IPS-15b (cell line): ENCODE data around the gene RASL11A.

Experiments
- H3K27me3 ChIP-seq: one replicate; pipeline ENCODE4 v1.6.1; 2013; ENCODE audit warnings: low read length; ENCODE audit not compliant: control insufficient read depth, insufficient read depth
- H3K36me3 ChIP-seq: one replicate; pipeline ENCODE4 v1.6.1; 2013; ENCODE audit warnings: low read length; ENCODE audit not compliant: control insufficient read depth, insufficient read depth
- H3K4me1 ChIP-seq: one replicate; pipeline ENCODE4 v1.6.1; 2013; ENCODE audit warnings: mild to moderate bottlenecking, low read length; ENCODE audit not compliant: control insufficient read depth, insufficient read depth
- H3K4me3 ChIP-seq: one replicate; pipeline ENCODE4 v1.5.1; 2013; ENCODE audit warnings: low read depth, low read length
- H3K9ac ChIP-seq: one replicate; pipeline ENCODE4 v1.6.1; 2013; ENCODE audit warnings: low read depth, mild to moderate bottlenecking, low read length
- H3K9me3 ChIP-seq: one replicate; pipeline ENCODE4 v1.6.1; 2013; ENCODE audit warnings: mild to moderate bottlenecking, low read length; ENCODE audit not compliant: control insufficient read depth, insufficient read depth

The RASL11A gene

DNA sequence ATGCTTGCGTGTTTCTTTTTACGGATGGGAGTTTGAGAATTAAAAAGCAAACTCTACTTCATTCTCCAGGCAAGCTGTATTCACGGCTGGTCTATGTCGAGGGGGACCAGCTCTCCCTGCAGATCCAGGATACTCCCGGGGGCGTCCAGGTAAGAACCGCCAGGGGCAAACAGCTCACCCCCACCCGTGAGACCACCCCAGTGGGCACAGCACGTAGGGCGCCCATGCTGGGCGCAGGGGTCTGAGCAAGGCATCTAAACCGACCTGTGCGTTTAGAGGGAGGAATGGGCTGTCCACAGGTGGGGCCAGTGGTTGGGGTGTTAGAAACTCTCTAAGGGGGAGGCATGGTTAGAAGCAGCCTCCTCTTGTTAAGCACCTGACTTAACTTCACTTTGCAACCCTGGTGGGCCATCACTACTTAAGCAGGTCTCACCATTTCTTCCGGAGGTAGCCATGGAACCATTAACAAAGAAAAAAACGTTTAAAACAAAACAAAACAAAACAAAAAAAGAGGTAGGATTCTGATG is 1.0 kb downstream of the RASL11A start:
- Histone ChIP-seq H3K4me3 (peak overlapping the region; percentile 69), H3K27me3 (peaks cover 27% of the 10 kb centered on the region), H3K4me1 (no peaks in the 10 kb centered on the region), H3K9ac (no peak overlapping the region), H3K9me3 (no peaks in the 10 kb centered on the region), H3K36me3 (no peaks in the 10 kb centered on the region)

DNA sequence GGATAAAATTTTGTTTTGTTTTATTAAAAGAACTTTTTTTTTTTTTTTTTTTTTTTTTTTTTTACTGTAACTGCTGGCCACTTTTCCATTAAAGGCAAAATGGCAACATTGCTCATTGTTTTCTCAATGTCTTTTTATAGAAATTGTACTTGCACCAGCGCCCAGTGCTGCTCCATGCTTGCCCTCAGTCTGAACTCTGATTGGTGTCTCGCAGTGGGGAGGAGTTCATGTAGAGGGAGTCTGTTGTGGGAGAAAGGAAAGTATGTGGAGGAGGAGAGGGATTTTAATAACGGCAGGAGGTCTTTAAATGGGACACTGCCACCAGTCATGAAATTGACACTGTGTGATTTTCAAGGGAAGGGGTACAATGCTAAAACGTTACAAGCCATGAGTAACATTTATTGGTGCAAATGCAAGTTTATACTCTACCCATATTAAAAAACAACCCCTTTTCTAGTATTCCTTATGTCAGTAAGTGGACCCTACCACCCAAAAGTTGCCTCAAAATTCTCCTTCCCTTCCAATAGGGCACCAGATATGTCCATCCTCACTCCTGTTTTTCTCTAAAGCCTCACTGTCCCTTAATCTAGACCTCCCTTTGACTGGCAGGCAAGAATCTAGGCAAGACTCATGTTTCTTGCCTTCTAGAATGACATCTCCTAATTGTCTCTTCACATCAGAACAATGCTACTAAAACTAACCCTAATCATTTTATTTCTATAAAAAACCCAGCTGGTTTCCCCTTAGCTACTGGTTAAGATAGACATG is 3.2 kb downstream of the RASL11A start:
- no peak overlapping the region for H3K9ac ChIP-seq
- H3K4me1 ChIP-seq, result no peaks in the 10 kb centered on the region
- no peaks in the 10 kb centered on the region for H3K9me3 ChIP-seq
- H3K36me3 ChIP-seq, result no peaks in the 10 kb centered on the region
- H3K27me3 ChIP-seq, result peaks cover 26% of the 10 kb centered on the region
- H3K4me3 ChIP-seq, result no peak overlapping the region

DNA sequence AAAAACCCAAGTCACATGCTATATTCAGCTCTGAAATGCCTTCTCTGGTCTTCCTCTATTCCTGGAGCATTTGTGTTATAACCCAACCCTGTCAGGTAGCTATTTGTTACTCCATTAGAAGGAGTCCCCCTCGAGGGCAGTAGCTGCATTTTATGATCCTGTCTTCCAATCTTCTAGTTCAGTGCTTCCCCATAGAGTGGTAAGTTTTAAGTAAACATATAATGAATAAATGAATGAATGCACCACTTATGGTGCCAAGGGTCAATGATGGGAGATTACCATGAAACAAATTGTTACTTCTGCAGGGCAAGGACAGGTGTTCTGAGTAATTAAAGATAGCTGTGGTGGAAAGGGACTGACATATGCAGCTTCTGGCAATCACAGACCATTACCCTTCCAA is 4.0 kb downstream of the RASL11A start:
- H3K27me3 ChIP-seq, result peaks cover 18% of the 10 kb centered on the region
- no peaks in the 10 kb centered on the region for H3K9me3 ChIP-seq
- no peaks in the 10 kb centered on the region for H3K36me3 ChIP-seq
- H3K4me1 ChIP-seq, result no peaks in the 10 kb centered on the region
- no peak overlapping the region for H3K9ac ChIP-seq
- no peak overlapping the region for H3K4me3 ChIP-seq

DNA sequence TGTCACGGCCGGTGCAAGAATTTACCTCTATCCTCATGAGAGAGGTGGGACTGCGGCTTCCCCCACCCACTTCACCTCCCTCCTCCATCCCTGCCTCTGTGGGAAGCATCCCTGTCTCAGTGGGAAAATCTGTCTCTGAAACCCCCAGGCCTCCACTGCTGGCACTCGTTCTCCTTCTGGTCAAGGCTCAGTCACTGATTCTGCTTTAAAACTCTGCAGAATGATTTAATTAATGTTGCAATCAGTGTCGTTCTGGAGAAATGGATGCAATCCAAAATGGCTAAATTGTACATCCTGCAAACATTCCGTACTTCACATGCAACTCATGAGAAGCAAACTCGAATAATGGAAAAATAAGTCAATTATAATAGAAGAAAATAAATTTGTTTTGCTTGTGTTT is 5.6 kb downstream of the RASL11A start:
- no peaks in the 10 kb centered on the region for H3K9me3 ChIP-seq
- no peak overlapping the region for H3K9ac ChIP-seq
- no peak overlapping the region for H3K4me3 ChIP-seq
- peaks cover 17% of the 10 kb centered on the region for H3K27me3 ChIP-seq
- H3K4me1 ChIP-seq, result no peaks in the 10 kb centered on the region
- no peaks in the 10 kb centered on the region for H3K36me3 ChIP-seq

DNA sequence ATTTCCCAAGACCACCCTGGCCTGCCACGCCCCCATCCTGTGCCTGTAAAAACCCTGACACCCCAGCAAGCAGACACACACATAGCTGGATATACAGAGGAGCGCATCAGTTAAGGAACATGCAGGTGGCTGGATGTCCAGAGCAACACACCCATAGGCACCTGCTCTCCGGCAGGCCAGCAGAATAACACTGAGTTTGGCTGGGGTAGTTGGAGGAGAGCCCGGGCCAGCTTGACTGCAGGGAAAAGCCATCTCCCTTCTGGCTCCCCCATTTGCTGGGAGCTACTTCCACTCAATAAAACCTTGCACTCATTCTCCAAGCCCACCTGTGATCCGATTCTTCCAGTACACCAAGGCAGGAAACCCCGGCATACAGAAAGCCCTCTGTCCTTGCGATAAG is 8.9 kb downstream of the RASL11A start:
- Histone ChIP-seq H3K9ac (no peak overlapping the region), H3K4me1 (no peaks in the 10 kb centered on the region)

DNA sequence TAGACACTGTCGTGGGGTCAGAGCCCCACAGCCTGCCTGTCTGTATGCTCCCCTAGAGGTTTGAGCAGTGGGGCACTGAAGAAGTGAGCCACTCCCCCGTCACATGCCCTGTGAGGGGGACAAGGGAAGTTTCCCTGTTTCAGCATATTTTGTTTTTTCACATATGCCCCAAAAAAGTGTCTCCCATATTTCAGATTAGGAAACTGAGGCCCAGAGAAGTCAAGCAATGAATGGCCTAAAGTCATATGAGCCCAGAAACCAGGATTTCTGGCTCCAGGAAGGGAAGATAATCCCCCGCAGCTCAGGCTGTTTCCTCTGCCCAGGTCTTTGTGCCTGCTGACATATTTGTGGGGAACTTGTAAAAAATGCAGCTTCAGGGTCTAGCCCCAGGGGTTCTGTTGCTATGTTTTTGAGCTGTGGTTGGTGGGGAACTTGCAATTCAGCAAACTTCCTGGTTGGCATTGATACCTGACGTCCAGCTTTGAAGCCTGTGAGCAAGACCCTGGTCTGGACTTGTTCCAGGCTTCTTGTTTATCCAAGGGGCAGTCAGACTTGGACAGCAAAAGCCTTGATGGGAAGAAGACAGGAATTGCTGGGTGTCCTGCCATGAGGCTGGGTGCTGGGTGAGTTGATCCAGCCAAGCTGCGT is 9.5 kb downstream of the RASL11A start:
- no peak overlapping the region for H3K9ac ChIP-seq
- H3K27me3 ChIP-seq, result no peaks in the 10 kb centered on the region
- H3K4me3 ChIP-seq, result no peak overlapping the region
- no peaks in the 10 kb centered on the region for H3K9me3 ChIP-seq
- H3K36me3 ChIP-seq, result no peaks in the 10 kb centered on the region
- no peaks in the 10 kb centered on the region for H3K4me1 ChIP-seq

More for the DNA sequence above, 8.9 kb downstream of the RASL11A start:
- no peaks in the 10 kb centered on the region for H3K9me3 ChIP-seq
- no peak overlapping the region for H3K4me3 ChIP-seq
- H3K27me3 ChIP-seq, result no peaks in the 10 kb centered on the region
- no peaks in the 10 kb centered on the region for H3K36me3 ChIP-seq

DNA sequence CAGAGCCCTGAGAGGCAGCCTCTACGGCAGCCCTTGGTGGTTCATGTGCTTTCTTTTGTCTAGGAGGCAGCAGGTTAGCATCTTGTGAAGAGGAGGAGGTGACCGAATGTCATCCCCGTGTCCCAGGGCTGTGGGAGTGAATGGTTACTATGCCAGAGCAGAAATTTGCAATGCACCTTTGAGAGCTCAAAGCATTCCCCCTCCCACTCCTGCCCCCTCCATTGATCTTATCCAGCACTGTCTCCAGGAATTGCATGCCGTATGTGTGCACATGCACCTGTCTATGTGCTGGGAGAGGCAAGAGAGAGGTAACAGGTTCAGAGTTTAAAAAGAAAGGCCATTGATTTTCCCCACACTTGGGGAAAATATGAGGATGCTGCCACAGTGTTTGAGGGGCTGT is 10.2 kb downstream of the RASL11A start:
- no peaks in the 10 kb centered on the region for H3K27me3 ChIP-seq
- H3K4me1 ChIP-seq, result no peaks in the 10 kb centered on the region
- H3K9me3 ChIP-seq, result no peaks in the 10 kb centered on the region
- no peak overlapping the region for H3K4me3 ChIP-seq
- no peaks in the 10 kb centered on the region for H3K36me3 ChIP-seq
- H3K9ac ChIP-seq, result no peak overlapping the region

DNA sequence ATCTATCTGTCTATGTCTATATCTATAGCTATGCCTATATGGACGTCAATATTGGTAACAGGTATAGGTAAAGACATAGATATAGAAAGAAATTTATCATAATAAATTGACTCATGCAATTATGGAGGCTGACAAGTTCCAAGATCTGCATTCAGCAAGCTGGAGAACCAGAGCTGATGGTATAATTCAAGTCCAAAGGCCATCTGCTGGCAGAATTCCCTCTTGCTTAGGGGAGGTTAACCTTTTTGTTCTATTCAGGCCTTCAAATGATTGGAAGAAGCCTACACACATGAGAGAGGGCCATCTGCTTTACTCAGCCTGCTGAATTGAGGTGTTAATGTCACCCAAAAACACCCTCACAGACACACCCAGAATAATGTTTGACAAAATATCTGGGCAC is 10.8 kb downstream of the RASL11A start:
- H3K4me1 ChIP-seq, result no peaks in the 10 kb centered on the region
- no peak overlapping the region for H3K9ac ChIP-seq
- no peaks in the 10 kb centered on the region for H3K27me3 ChIP-seq
- no peak overlapping the region for H3K4me3 ChIP-seq
- H3K36me3 ChIP-seq, result no peaks in the 10 kb centered on the region
- H3K9me3 ChIP-seq, result no peaks in the 10 kb centered on the region

DNA sequence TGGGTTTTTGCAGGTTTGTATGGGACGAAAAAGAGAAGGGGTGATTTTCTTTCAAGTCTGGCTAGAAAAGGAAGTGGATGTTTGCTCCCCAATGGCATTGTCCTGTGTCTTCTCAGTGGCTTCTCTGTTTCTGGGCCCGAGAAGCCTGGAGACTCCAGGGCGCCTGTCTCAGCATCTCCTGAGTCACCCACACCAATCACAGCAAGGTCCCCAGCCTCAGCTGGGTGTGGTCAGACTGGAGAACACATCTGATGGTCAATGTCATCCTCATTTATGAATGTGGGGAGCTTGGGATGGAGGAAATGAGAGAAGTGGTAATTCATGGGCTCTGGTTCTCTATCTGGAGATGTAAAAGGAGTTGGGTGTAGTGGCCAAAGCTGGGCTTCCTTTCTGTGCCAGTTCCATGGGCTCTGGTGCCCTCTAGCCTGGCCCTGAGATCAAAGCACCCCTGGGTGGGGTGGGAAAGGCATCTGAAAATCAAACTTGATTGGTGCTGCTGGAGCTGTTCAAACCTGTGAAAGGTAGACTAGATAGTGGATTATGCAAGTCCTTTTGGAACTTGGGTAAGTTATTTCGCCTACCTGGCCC is 13.4 kb downstream of the RASL11A start:
- no peak overlapping the region for H3K9ac ChIP-seq
- H3K4me1 ChIP-seq, result no peaks in the 10 kb centered on the region
- no peak overlapping the region for H3K4me3 ChIP-seq
- no peaks in the 10 kb centered on the region for H3K27me3 ChIP-seq
- H3K9me3 ChIP-seq, result no peaks in the 10 kb centered on the region
- no peaks in the 10 kb centered on the region for H3K36me3 ChIP-seq

DNA sequence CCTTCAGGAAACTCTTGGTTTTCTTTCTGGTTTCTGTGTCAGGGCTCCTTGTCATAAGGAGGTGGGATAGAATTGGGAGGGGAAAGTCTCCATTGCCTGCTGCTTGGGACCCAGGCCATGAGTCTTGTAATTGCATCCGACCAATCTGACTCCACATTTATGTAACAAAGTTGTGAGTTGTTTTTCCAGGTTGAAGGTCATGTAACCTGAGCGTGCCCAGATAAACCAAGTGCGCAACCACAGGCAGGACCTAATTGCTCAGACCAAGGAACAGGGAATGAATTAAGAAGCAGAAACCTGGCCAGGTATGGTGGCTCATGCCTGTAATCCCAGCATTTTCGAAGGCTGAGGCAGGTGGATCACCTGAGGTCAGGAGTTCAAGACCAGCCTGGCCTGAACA is 17.8 kb downstream of the RASL11A start:
- H3K9me3 ChIP-seq, result no peaks in the 10 kb centered on the region

DNA sequence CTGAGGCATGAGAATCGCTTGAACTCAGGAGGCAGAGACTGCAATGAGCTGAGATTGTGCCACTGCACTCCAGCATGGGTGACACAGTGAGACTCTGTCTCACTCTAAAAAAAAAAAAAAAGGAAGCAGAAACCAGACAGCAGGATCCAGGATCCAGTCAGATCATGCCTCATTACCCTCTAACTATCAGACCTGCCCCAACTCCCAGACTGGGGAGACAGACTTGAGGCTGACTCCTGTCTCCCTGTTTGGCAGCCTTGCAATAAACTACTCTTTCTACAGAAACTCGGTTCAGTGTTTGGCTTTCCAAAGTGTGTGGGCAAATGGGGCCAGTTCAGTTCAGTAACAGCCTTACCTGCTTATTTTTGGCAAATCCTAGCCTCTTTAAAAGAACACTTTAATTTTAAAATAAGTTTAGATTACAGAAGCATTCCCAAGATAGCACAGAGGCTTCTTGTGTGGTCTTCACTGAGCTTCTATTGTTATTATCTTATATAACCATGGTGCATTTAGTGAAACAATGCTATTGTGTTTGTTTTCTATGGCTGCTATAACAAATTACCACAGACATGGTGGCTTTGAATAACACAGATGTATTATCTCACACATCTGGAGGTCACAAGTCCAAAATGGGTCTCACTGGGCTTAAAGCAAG is 18.5 kb downstream of the RASL11A start:
- Histone ChIP-seq H3K27me3 (no peaks in the 10 kb centered on the region), H3K9me3 (no peaks in the 10 kb centered on the region), H3K4me3 (no peak overlapping the region), H3K36me3 (no peaks in the 10 kb centered on the region), H3K4me1 (no peaks in the 10 kb centered on the region), H3K9ac (no peak overlapping the region)

More for the DNA sequence above, 17.8 kb downstream of the RASL11A start:
- Histone ChIP-seq H3K9ac (no peak overlapping the region), H3K4me3 (no peak overlapping the region), H3K4me1 (no peaks in the 10 kb centered on the region), H3K36me3 (no peaks in the 10 kb centered on the region), H3K27me3 (no peaks in the 10 kb centered on the region)
